H1 (cell line): ENCODE results near the gene PIK3CG. TPM values are rescaled to one million over a fixed set of nuclear protein-coding genes. Genes with fewer than 3 reads are reported as not detected.
A peak's percentile ranks its signal among the peaks of the same experiment; 100 is the strongest.

Experiments used
- CTCF ChIA-PET: fragments of 300-600 bp; sonication (Branson Sonifier 250); formaldehyde crosslinking; loops from one replicate; lab custom pipeline; 2021; ENCODE audit not compliant: partially characterized antibody; lab: Charles Lee
- POLR2A ChIA-PET: fragments of 300-600 bp; sonication (Branson Sonifier 250); formaldehyde crosslinking; loops from one replicate; lab custom pipeline; 2021; ENCODE audit warnings: inconsistent platforms; ENCODE audit not compliant: partially characterized antibody; lab: Charles Lee
- DNase-seq, 2 experiments: peaks; one replicate each; pipeline versions ENCODE4 v3.0.0 to v3.0.0-alpha.2; 2010 to 2022; ENCODE audit warnings: low spot score in 2 of 2, low read depth in 1 of 2, mixed read lengths in 1 of 2
- FAIRE-seq: peaks from 2 replicates; lab custom pipeline; 2011; peaks lifted over from hg19 to GRCh38; lab: Jason Lieb, UNC
- H2AFZ ChIP-seq: 2 replicates; pipeline ENCODE4 v1.8.1; 2012; ENCODE audit warnings: low read length, inconsistent platforms
- H2AK5ac ChIP-seq: 2 replicates; pipeline ENCODE4 v1.6.1; 2013; ENCODE audit warnings: low read depth, low read length
- H2BK120ac ChIP-seq: replicated peaks from 2 replicates; pipeline ENCODE3; 2013; ENCODE audit warnings: low read depth, low read length, inconsistent platforms
- H2BK12ac ChIP-seq: 2 replicates; pipeline ENCODE4 v1.6.1; 2013; ENCODE audit warnings: low read depth, low read length
- H2BK15ac ChIP-seq: 2 replicates; pipeline ENCODE4 v1.6.1; 2013; ENCODE audit warnings: low read length
- H2BK20ac ChIP-seq: 2 replicates; pipeline ENCODE4 v1.6.1; 2013; ENCODE audit warnings: low read length
- H2BK5ac ChIP-seq: 2 replicates; pipeline ENCODE4 v1.6.1; 2013; ENCODE audit warnings: low read depth, low read length
- H3K14ac ChIP-seq: 2 replicates; pipeline ENCODE4 v1.6.1; 2013; ENCODE audit warnings: inconsistent platforms; ENCODE audit not compliant: insufficient read length
- H3K18ac ChIP-seq: 2 replicates; pipeline ENCODE4 v1.6.1; 2013; ENCODE audit warnings: low read length; ENCODE audit errors: extremely low read depth
- H3K23ac ChIP-seq: 2 replicates; pipeline ENCODE4 v1.6.1; 2013; ENCODE audit warnings: inconsistent platforms; ENCODE audit not compliant: insufficient read length
- H3K23me2 ChIP-seq: 2 replicates; pipeline ENCODE4 v1.6.1; 2013; ENCODE audit warnings: low read depth, low read length
- H3K27ac ChIP-seq: 2 replicates; pipeline ENCODE4 v1.6.1; 2011; ENCODE audit warnings: low read depth, low read length, inconsistent platforms
- H3K27me3 ChIP-seq, 4 experiments: replicated peaks in 1 of 4; 1 replicate in 1 of 4; 2 replicates in 3 of 4; pipeline versions ENCODE4 v1.6.1 to v1.8.1; 2011 to 2013; ENCODE audit warnings: low read length in 3 of 4, mild to moderate bottlenecking in 3 of 4, inconsistent platforms in 2 of 4, mixed read lengths in 2 of 4, moderate library complexity in 1 of 4; ENCODE audit not compliant: control insufficient read depth in 3 of 4, insufficient read depth in 3 of 4; ENCODE audit errors: extremely low read depth in 1 of 4
- H3K36me3 ChIP-seq, 4 experiments: 2 replicates each; pipeline versions ENCODE4 v1.6.1 to v1.8.1; 2011 to 2013; ENCODE audit warnings: mild to moderate bottlenecking in 4 of 4, low read length in 3 of 4, moderate library complexity in 2 of 4, control low read depth in 1 of 4, inconsistent platforms in 1 of 4; ENCODE audit not compliant: insufficient read depth in 4 of 4, control insufficient read depth in 2 of 4
- H3K4ac ChIP-seq: replicated peaks from 2 replicates; pipeline ENCODE3; 2013; ENCODE audit warnings: low read length, low read depth, mixed read lengths, inconsistent platforms; ENCODE audit not compliant: insufficient read length
- H3K4me1 ChIP-seq, 4 experiments: replicated peaks in 1 of 4; 1 replicate in 1 of 4; 2 replicates in 3 of 4; pipeline versions ENCODE4 v1.6.1 to v1.8.1; 2011 to 2013; ENCODE audit warnings: low read length in 3 of 4, inconsistent platforms in 2 of 4, mixed read lengths in 1 of 4; ENCODE audit not compliant: insufficient read depth in 4 of 4, control insufficient read depth in 3 of 4
- H3K4me2 ChIP-seq, 2 experiments: 2 replicates each; pipeline versions ENCODE4 v1.6.1 to v1.8.1; 2011 to 2013; ENCODE audit warnings: low read depth in 2 of 2, low read length in 2 of 2, control low read depth in 1 of 2, inconsistent platforms in 1 of 2, mild to moderate bottlenecking in 1 of 2; ENCODE audit not compliant: insufficient read depth in 1 of 2
- H3K4me3 ChIP-seq, 4 experiments: fragments of 200-600, 300-600 bp in 1 of 4; sonication (generic), shearing (Covaris generic), sonication (Bioruptor Twin) in 1 of 4; 2 replicates each; pipeline versions ENCODE4 v1.5.1 to v1.8.1; 2011 to 2016; ENCODE audit warnings: low read length in 4 of 4, low read depth in 3 of 4, control low read depth in 2 of 4, inconsistent platforms in 2 of 4, mild to moderate bottlenecking in 2 of 4, mixed read lengths in 1 of 4, moderate library complexity in 1 of 4; ENCODE audit not compliant: insufficient read depth in 2 of 4; ENCODE audit errors: extremely low read depth in 1 of 4
- H3K56ac ChIP-seq: replicated peaks from 2 replicates; pipeline ENCODE3; 2013; ENCODE audit warnings: low read depth, mild to moderate bottlenecking, mixed read lengths, low read length, inconsistent platforms; ENCODE audit not compliant: insufficient read length
- H3K79me1 ChIP-seq: 2 replicates; pipeline ENCODE4 v1.6.1; 2013; ENCODE audit warnings: low read depth, low read length, control low read depth
- H3K79me2 ChIP-seq, 2 experiments: 2 replicates each; pipeline versions ENCODE4 v1.6.1 to v1.8.1; 2012 to 2013; ENCODE audit warnings: low read length in 2 of 2, mild to moderate bottlenecking in 2 of 2, inconsistent platforms in 1 of 2; ENCODE audit not compliant: insufficient read depth in 2 of 2, control insufficient read depth in 1 of 2
- H3K9ac ChIP-seq, 4 experiments: replicated peaks in 1 of 4; 1 replicate in 1 of 4; 2 replicates in 3 of 4; pipeline versions ENCODE4 v1.6.1 to v1.8.1; 2011 to 2013; ENCODE audit warnings: low read depth in 3 of 4, low read length in 3 of 4, control low read depth in 2 of 4, mild to moderate bottlenecking in 2 of 4, moderate library complexity in 2 of 4, inconsistent platforms in 1 of 4; ENCODE audit errors: extremely low read depth in 1 of 4
- H3K9me3 ChIP-seq, 2 experiments: 2 replicates each; pipeline versions ENCODE4 v1.6.1 to v1.8.1; 2012 to 2013; ENCODE audit warnings: mild to moderate bottlenecking in 2 of 2, moderate library complexity in 2 of 2, control low read depth in 1 of 2, inconsistent platforms in 1 of 2, low read depth in 1 of 2, low read length in 1 of 2, mixed read lengths in 1 of 2; ENCODE audit not compliant: insufficient read depth in 2 of 2
- H4K20me1 ChIP-seq, 2 experiments: replicated peaks in 1 of 2; 2 replicates each; pipeline versions ENCODE3 to v1.8.1; 2011 to 2013; ENCODE audit warnings: inconsistent platforms in 2 of 2, low read length in 2 of 2, mild to moderate bottlenecking in 1 of 2; ENCODE audit not compliant: insufficient read depth in 2 of 2, control insufficient read depth in 1 of 2
- H4K5ac ChIP-seq: 2 replicates; pipeline ENCODE4 v1.6.1; 2013; ENCODE audit warnings: low read length, low read depth, mixed read lengths, inconsistent platforms; ENCODE audit not compliant: insufficient read length
- H4K8ac ChIP-seq: 2 replicates; pipeline ENCODE4 v1.8.0; 2013; ENCODE audit warnings: mild to moderate bottlenecking, moderate library complexity, low read length, inconsistent platforms; ENCODE audit not compliant: insufficient read depth; ENCODE audit errors: extremely low read depth
- H4K91ac ChIP-seq: replicated peaks from 2 replicates; pipeline ENCODE3; 2013; ENCODE audit warnings: low read length, mixed read lengths, inconsistent platforms; ENCODE audit not compliant: insufficient read length
- CBX8 ChIP-seq: fragments of 300-800, 300-1000 bp; sonication (generic); IDR thresholded peaks from 2 replicates; pipeline ENCODE4 v1.7.1; 2016; ENCODE audit warnings: low read depth, low read length, borderline replicate concordance
- SAP30 ChIP-seq: fragments of 300-600 bp; sonication (generic); IDR thresholded peaks from 2 replicates; pipeline ENCODE4 v1.7.1; 2012; ENCODE audit warnings: low read length, moderate library complexity, mild to moderate bottlenecking, inconsistent platforms; ENCODE audit not compliant: insufficient read depth, insufficient replicate concordance
- TAF7 ChIP-seq: optimal IDR thresholded peaks from 2 replicates; pipeline ENCODE3; 2011; ENCODE audit warnings: low read depth, mild to moderate bottlenecking, inconsistent platforms, low read length, moderate library complexity, borderline replicate concordance
- WGBS, 2 experiments: shearing (Covaris generic) in 1 of 2; methylation state at CpG; one replicate each; pipeline versions ENCODE4 v1.1.6 to v1.1.7; 2013 to 2015; ENCODE audit warnings: low lambda C conversion rate in 2 of 2, mixed read lengths in 2 of 2, inconsistent platforms in 1 of 2, low coverage in 1 of 2, missing lambda C conversion rate in 1 of 2; ENCODE audit not compliant: insufficient replicate concordance in 2 of 2, insufficient coverage in 1 of 2, insufficient read length in 1 of 2; ENCODE audit errors: extremely low coverage in 1 of 2, missing lambda C conversion rate in 1 of 2; 5-methylcytosine and 5-hydroxymethylcytosine counted together
- polyA plus RNA-seq, 7 experiments: library from polyadenylated mRNA; depleted of rRNA in 3 of 7; stranded (reverse) in 5 of 7; unstranded in 2 of 7; fragments of >200 nt in 5 of 7; fragments of 200-250 nt in 2 of 7; gene quantifications; 1 replicate in 5 of 7; 2 replicates in 1 of 7; 4 replicates in 1 of 7; pipeline versions ENCODE4 v1.2.1 to v1.2.3, GENCODE V29; 2011 to 2013; ENCODE audit warnings: missing spikeins in 2 of 7, mixed read lengths in 2 of 7
- total RNA-seq: library from RNA; stranded (reverse); fragmentation: NEBNext Ultra II Directional; extraction: Animal tissue kit (Norgen Biotek cat#: 25700); gene quantifications from 2 replicates; pipeline ENCODE4 v1.2.1, GENCODE V29; 2021

PIK3CG gene
- total and polyA plus RNA-seq, 2 of the 8 experiments (the other 6 are each of a cell fraction or from before 2014, with no cell fraction given) = not detected

DNA sequence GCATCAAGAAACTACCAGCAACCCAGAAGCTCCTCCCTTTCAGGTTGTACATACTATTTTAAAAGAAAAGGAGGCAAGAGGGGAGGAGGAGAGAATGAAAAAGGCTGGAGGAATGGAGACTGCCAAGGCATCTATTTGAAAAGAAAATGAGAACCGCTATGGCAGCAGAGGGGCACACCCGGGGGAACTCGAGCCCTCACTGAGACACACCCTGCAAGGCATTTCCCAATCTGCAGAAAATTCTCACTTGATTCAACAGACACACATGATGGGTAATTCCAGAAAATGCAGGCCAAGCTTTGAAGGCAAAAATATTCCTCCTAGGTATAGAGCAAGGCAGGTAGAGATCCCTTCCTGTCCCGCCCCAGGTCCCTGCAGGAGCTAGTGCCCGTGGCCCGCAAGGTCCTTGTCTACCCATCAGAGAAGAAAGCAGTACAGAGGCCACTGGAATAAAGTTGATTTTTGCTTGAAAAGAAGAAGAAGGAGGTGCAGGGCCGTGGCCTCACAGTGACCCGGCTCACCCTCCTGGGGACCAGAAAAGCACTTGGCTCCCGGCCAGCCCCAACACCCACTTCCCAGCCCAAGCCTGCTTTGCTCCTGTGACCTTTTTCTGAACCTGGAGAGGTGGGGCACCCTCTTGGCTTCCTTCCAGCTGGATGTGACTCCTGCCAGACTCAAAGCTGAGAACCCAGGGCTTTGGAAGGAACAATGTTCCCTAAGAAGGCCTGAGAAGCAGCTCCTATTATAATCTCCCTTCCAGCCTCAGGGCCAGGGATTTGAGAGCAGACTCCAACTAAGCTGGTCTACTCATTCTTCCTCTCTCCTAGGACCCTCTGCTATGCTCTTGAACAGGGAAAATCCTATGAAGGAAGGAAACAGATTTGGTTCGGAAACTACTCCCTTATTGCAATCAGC is 6.2 kb upstream of the PIK3CG start:
- POLR2A ChIA-PET = no interaction called here

More for the DNA sequence above, 6.2 kb upstream of the PIK3CG start:
- H2BK15ac ChIP-seq = no peak overlapping the region
- H3K9ac ChIP-seq = no peak overlapping the region
- no peak overlapping the region for H4K91ac ChIP-seq
- H3K9me3 ChIP-seq = no peaks in the 10 kb centered on the region
- H2AK5ac ChIP-seq = no peak overlapping the region
- TF ChIP-seq TAF7 = no peak
- TF ChIP-seq CBX8 = no peak
- no peak for TF ChIP-seq SAP30
- H2AFZ ChIP-seq = no peak overlapping the region
- no peak overlapping the region for H3K27ac ChIP-seq
- no peak overlapping the region for H3K4me2 ChIP-seq
- no peak overlapping the region for H3K4ac ChIP-seq
- no peak overlapping the region for H2BK20ac ChIP-seq
- FAIRE-seq = no peak
- H2BK120ac ChIP-seq = no peak overlapping the region
- no peaks in the 10 kb centered on the region for H3K79me2 ChIP-seq
- H3K27me3 ChIP-seq = no peaks in the 10 kb centered on the region
- no peak overlapping the region for H3K14ac ChIP-seq
- H3K79me1 ChIP-seq = no peaks in the 10 kb centered on the region
- no peak overlapping the region for H3K18ac ChIP-seq
- H3K23me2 ChIP-seq = no peaks in the 10 kb centered on the region
- DNase-seq = no peak
- H4K8ac ChIP-seq = peak overlapping the region; percentile 37; the same call in 1 of the 2 replicates
- no peak overlapping the region for H3K56ac ChIP-seq
- 92% methylated on average over 10 of the region's 10 CpGs; no CpG with 5 or more reads in 1 of the 2 experiments for WGBS, 2 experiments
- H2BK5ac ChIP-seq = no peak overlapping the region
- H4K20me1 ChIP-seq = no peaks in the 10 kb centered on the region
- no peaks in the 10 kb centered on the region; a peak in 2 of 7 replicates for H3K4me1 ChIP-seq
- no peak overlapping the region for H3K23ac ChIP-seq
- H2BK12ac ChIP-seq = no peak overlapping the region
- no peak overlapping the region for H4K5ac ChIP-seq
- CTCF ChIA-PET = interaction anchor here (0.9 to 1.6 kb wide), 5 partner anchors 11 to 272 kb away, joined by 3 to 5 read pairs (median 3); no protein-coding TSS in a partner anchor
- no peaks in the 10 kb centered on the region for H3K36me3 ChIP-seq
- no peak overlapping the region for H3K4me3 ChIP-seq
